K562 (cell line): ENCODE results near the gene ARFRP1. TPM values are rescaled to one million over a fixed set of nuclear protein-coding genes. Genes with fewer than 3 reads are reported as not detected.

Experiments used
- ATAC-seq: fragments of 200-7000 bp; cut with Tn5 transposase; 3 replicates; pipeline ENCODE4 v1.9.1; 2020; ENCODE audit warnings: moderate library complexity
- BruUV-seq: library from RNA; stranded (reverse); fragments of 400-500 nt; replicated peaks from 2 replicates; lab custom pipeline; 2021; lab: Mats Ljungman, UMichigan
- CTCF ChIA-PET: fragments of 300-600 bp; formaldehyde crosslinking; extraction: SDS; loops from one replicate; lab custom pipeline; 2021; ENCODE audit warnings: low intra/inter-chr PET ratio; lab: Yijun Ruan, JAX
- POLR2A ChIA-PET: fragments of 300-600, 350-650 bp; sonication (Branson Sonifier 250); formaldehyde crosslinking; extraction: SDS; loops from one replicate; lab custom pipeline; 2021; ENCODE audit warnings: antibody characterized with exemption, inconsistent platforms; lab: Yijun Ruan, JAX
- DNase-seq, 4 experiments: peaks; one replicate each; pipeline versions ENCODE4 v3.0.0 to v3.0.0-alpha.2; 2011 to 2018; ENCODE audit warnings: low spot score in 3 of 4, mixed read lengths in 3 of 4; ENCODE audit errors: extremely low read depth in 1 of 4
- FAIRE-seq: peaks from 2 replicates; lab custom pipeline; 2011; peaks lifted over from hg19 to GRCh38; lab: Jason Lieb, UNC
- H2AFZ ChIP-seq: 2 replicates; pipeline ENCODE4 v1.6.0; 2011; ENCODE audit warnings: low read depth, low read length, control low read depth, inconsistent platforms
- H3K27ac ChIP-seq: fragments of 200-600 bp; 3 replicates; pipeline ENCODE4 v1.8.0; 2011; ENCODE audit warnings: low read depth, mild to moderate bottlenecking, control low read depth, inconsistent platforms, low read length, moderate library complexity, mixed read lengths; ENCODE audit errors: extremely low read depth
- H3K27me3 ChIP-seq, 2 experiments: fragments of 300-600 bp in 1 of 2; 2 replicates in 1 of 2; 3 replicates in 1 of 2; pipeline versions ENCODE4 v1.6.0 to v1.8.0; 2011; ENCODE audit warnings: inconsistent platforms in 2 of 2, low read length in 2 of 2, mild to moderate bottlenecking in 1 of 2, mixed read lengths in 1 of 2, moderate library complexity in 1 of 2; ENCODE audit not compliant: control insufficient read depth in 2 of 2, insufficient read depth in 2 of 2
- H3K36me3 ChIP-seq: fragments of 300-600 bp; 3 replicates; pipeline ENCODE4 v1.8.0; 2011; ENCODE audit warnings: mild to moderate bottlenecking, low read length, inconsistent platforms; ENCODE audit not compliant: control insufficient read depth, insufficient read depth
- H3K4me1 ChIP-seq, 2 experiments: fragments of 200-600 bp in 1 of 2; replicated peaks in 1 of 2; 2 replicates in 1 of 2; 3 replicates in 1 of 2; pipeline versions ENCODE4 v1.5.1 to v1.8.0; 2011; ENCODE audit warnings: inconsistent platforms in 2 of 2, low read length in 2 of 2, mild to moderate bottlenecking in 1 of 2, mixed read lengths in 1 of 2, moderate library complexity in 1 of 2; ENCODE audit not compliant: control insufficient read depth in 2 of 2, insufficient read depth in 2 of 2
- H3K4me2 ChIP-seq: 2 replicates; pipeline ENCODE4 v1.6.1; 2011; ENCODE audit warnings: low read length, control low read depth, inconsistent platforms, mixed read lengths; ENCODE audit not compliant: insufficient read depth
- H3K4me3 ChIP-seq: fragments of 200-600 bp; sonication (generic), shearing (Covaris generic); 2 replicates; pipeline ENCODE4 v1.5.1; 2016; ENCODE audit warnings: control low read depth, inconsistent platforms
- H3K79me2 ChIP-seq: fragments of 200-600 bp; 3 replicates; pipeline ENCODE4 v1.8.0; 2011; ENCODE audit warnings: low read length, inconsistent platforms; ENCODE audit not compliant: control insufficient read depth, insufficient read depth
- H3K9ac ChIP-seq, 2 experiments: 2 replicates each; pipeline versions ENCODE4 v1.6.0 to v1.6.1; 2011; ENCODE audit warnings: low read depth in 2 of 2, low read length in 2 of 2, control low read depth in 1 of 2, inconsistent platforms in 1 of 2, mild to moderate bottlenecking in 1 of 2, mixed read lengths in 1 of 2; ENCODE audit not compliant: insufficient read depth in 1 of 2
- H3K9me1 ChIP-seq: one replicate; pipeline ENCODE4 v1.6.0; 2011; ENCODE audit warnings: inconsistent platforms, mild to moderate bottlenecking, low read length, moderate library complexity; ENCODE audit not compliant: control insufficient read depth, insufficient read depth
- H3K9me3 ChIP-seq: replicated peaks from 2 replicates; pipeline ENCODE4 v1.5.1; 2011; ENCODE audit warnings: low read depth, low read length, inconsistent platforms; ENCODE audit not compliant: control insufficient read depth, insufficient read depth
- H4K20me1 ChIP-seq: replicated peaks from 2 replicates; pipeline ENCODE4 v1.6.1; 2011; ENCODE audit warnings: low read length, inconsistent platforms, mixed read lengths; ENCODE audit not compliant: control insufficient read depth, insufficient read depth
- E2F6 ChIP-seq, 2 experiments: IDR thresholded peaks; 2 replicates each; pipeline ENCODE4 v1.6.1; 2011; ENCODE audit warnings: borderline replicate concordance in 1 of 2, control low read depth in 1 of 2, low read depth in 1 of 2, low read length in 1 of 2, mild to moderate bottlenecking in 1 of 2, mixed read lengths in 1 of 2, moderate library complexity in 1 of 2; ENCODE audit not compliant: insufficient read depth in 1 of 2, insufficient read length in 1 of 2, poor library complexity in 1 of 2, severe bottlenecking in 1 of 2; ENCODE audit errors: extremely low read depth in 1 of 2
- GATAD2B ChIP-seq: fragments of 450-650 bp; IDR thresholded peaks from 2 replicates; pipeline ENCODE4 v1.6.1; 2017; ENCODE audit warnings: mild to moderate bottlenecking, borderline replicate concordance
- KAT2B ChIP-seq: IDR thresholded peaks from one replicate; pipeline ENCODE4 v1.6.1; 2012; ENCODE audit warnings: low read depth, mild to moderate bottlenecking, control low read depth, inconsistent platforms, low read length, moderate library complexity
- MBD1 ChIP-seq: fragments of 250-450 bp; sonication (Bioruptor Pico); IDR thresholded peaks from 2 replicates; pipeline ENCODE4 v1.8.0; 2022; ENCODE audit warnings: inconsistent platforms
- PCBP1 ChIP-seq: fragments of 200-400 bp; formaldehyde crosslinking; IDR thresholded peaks from 2 replicates; pipeline ENCODE4 v1.6.1; 2018; ENCODE audit warnings: mild to moderate bottlenecking, low read depth, low read length; ENCODE audit not compliant: poor library complexity, severe bottlenecking
- PHF8 ChIP-seq: fragments of 200-600 bp; sonication (generic); IDR thresholded peaks from 2 replicates; pipeline ENCODE4 v1.6.1; 2012; ENCODE audit warnings: mixed run types, mild to moderate bottlenecking, inconsistent platforms, low read length, moderate library complexity, borderline replicate concordance
- TAF1 ChIP-seq: IDR thresholded peaks from 2 replicates; pipeline ENCODE4 v1.6.1; 2011; ENCODE audit warnings: mild to moderate bottlenecking, low read length, moderate library complexity; ENCODE audit not compliant: insufficient read depth, control insufficient read depth, severe bottlenecking; ENCODE audit errors: extremely low read depth
- TBP ChIP-seq: optimal IDR thresholded peaks from 2 replicates; pipeline ENCODE3; 2011; ENCODE audit warnings: low read depth, low read length, improper control_type of control experiment
- YY1 ChIP-seq, 3 experiments: IDR thresholded peaks; 2 replicates each; pipeline ENCODE4 v1.6.1; 2011; ENCODE audit warnings: low read length in 2 of 3, mild to moderate bottlenecking in 2 of 3, moderate library complexity in 2 of 3, borderline replicate concordance in 1 of 3, control low read depth in 1 of 3, low read depth in 1 of 3; ENCODE audit not compliant: insufficient read depth in 3 of 3, insufficient replicate concordance in 2 of 3, control insufficient read depth in 1 of 3, insufficient read length in 1 of 3; ENCODE audit errors: extremely low read depth in 1 of 3
- ZNF224 ChIP-seq: sonication (generic); formaldehyde crosslinking; IDR thresholded peaks from 2 replicates; pipeline ENCODE4 v1.8.0; 2022; ENCODE audit warnings: mild to moderate bottlenecking, missing genetic modification reagents
- WGBS: fragments of 100-300 bp; shearing (Covaris generic); methylation state at CpG from one replicate; pipeline ENCODE4 v1.1.6; 2016; ENCODE audit warnings: low coverage, mixed read lengths; ENCODE audit not compliant: insufficient coverage; ENCODE audit errors: missing lambda C conversion rate; 5-methylcytosine and 5-hydroxymethylcytosine counted together
- in situ Hi-C: fragments of 300-500 bp; cut with MboI; formaldehyde crosslinking; loops from 4 replicates; pipeline ENCODE4 v1.15.0; 2018; ENCODE audit warnings: inconsistent platforms, mixed read lengths
- intact Hi-C: fragments of 100-400 bp; cut with micrococcal nuclease; formaldehyde crosslinking; loops from 2 replicates; pipeline ENCODE4 v1.14.2; 2022
- polyA plus RNA-seq, 8 experiments: library from polyadenylated mRNA; depleted of rRNA in 4 of 8; stranded (reverse) in 5 of 8; unstranded in 3 of 8; fragments of >200 nt; fragmentation: Nextera tagmentation in 2 of 8; fragmentation: Illumina TruSeq in 1 of 8; extraction: Ambion mirVana in 2 of 8; extraction: Trizol in 1 of 8; gene quantifications; 2 replicates each; pipeline versions ENCODE4 v1.2.1 to v1.2.3, GENCODE V29; 2011 to 2014; ENCODE audit warnings: inconsistent platforms in 1 of 8, missing spikeins in 1 of 8
- total RNA-seq, 7 experiments: library from RNA; depleted of rRNA in 6 of 7; stranded (reverse); fragments of >200 nt in 6 of 7; fragmentation: Illumina TruSeq in 2 of 7; extraction: Trizol in 2 of 7; gene quantifications; 2 replicates each; pipeline versions ENCODE4 v1.2.1 to v1.2.3, GENCODE V29; 2011 to 2021; ENCODE audit warnings: low replicate concordance in 1 of 7
- TF ChIP-seq, protein P1 (sequence below), 2 experiments: fragments of 200-800 bp in 1 of 2; sonication (Bioruptor generic) in 1 of 2; sonication (generic) in 1 of 2; formaldehyde crosslinking in 1 of 2; IDR thresholded peaks in 1 of 2; conservative IDR thresholded peaks in 1 of 2; 2 replicates each; pipeline versions ENCODE4 v1.5.0 to v1.6.1; 2016 to 2020; ENCODE audit warnings: missing compliant biosample characterization in 1 of 2, missing genetic modification characterization in 1 of 2, missing genetic modification reagents in 1 of 2

The ARFRP1 gene
- total and polyA plus RNA-seq, 9 of the 15 experiments (the other 6 are each of a cell fraction or from before 2014, with no cell fraction given) = 2.2 to 78.9 (median 37.3) TPM

DNA sequence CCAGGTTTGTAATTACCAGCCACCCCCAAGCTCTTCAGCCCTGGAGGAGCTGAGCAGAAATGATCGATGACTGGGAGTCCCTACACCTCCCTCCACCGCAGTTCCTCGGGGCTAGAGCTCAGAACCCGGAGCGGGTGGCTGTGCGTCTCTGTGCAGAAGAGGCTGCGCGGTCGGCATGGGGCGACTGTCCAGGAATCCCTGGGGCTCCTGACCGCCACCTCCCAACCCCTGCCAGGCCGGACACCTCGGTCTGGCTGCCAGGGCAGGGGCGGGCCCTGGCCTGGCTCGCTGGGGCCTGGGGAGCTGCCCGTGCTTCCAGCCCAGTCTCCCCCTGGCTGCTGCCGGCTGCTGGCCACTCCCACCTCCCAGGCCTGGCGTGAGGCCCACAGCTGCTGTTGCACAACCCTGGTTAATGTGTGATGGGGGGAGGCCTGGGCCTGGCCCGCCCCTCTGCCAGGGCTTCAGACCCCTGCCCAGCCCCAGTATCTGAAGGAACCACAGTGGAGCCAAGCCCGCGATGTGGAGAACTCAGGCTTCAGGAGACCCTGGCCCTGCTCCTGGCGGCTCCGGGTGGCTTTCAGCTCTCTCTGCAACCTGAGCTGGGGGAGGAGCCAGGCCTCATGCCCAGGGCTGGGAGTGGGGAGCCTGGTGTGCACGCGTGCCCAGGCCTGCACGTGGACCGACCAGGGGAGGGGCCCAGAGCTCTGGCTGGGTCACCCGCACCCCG is 33.0 kb upstream of the ARFRP1 start (continued):
- TF ChIP-seq TAF1 = peak; percentile 27
- TF ChIP-seq MBD1 (CRISPR knock-in tag) = no peak
- TF ChIP-seq, all 486 proteins: peak for 88

- no peak for FAIRE-seq
- peak overlapping the region; percentile 84 for H3K4me2 ChIP-seq
- H3K27me3 ChIP-seq = no peaks in the 10 kb centered on the region
- H2AFZ ChIP-seq = peak overlapping the region; percentile 70; the same call in 1 of the 2 replicates
- H3K9ac ChIP-seq = peak overlapping the region; percentile 82 to 96
- no peaks in the 10 kb centered on the region for H3K9me1 ChIP-seq
- ChIA-PET CTCF (no interaction called here), POLR2A (interaction anchor here (0.6 to 1.9 kb wide), 7 partner anchors 10 to 241 kb away, joined by 3 to 5 read pairs (median 3); partner anchors contain the start of gene PRPF6)
- H3K27ac ChIP-seq = peak overlapping the region; percentile 82
- H3K4me1 ChIP-seq = peaks cover 11 to 79% of the 10 kb centered on the region in 2 experiments
- in situ Hi-C loops (no loop called here), intact Hi-C loops (no loop called here)
- H3K9me3 ChIP-seq = no peaks in the 10 kb centered on the region
- no TSS peak for BruUV-seq
- peak overlapping the region; percentile 66 for H3K4me3 ChIP-seq
- peak; percentile 76 to 83 (median 82) for DNase-seq
- no peaks in the 10 kb centered on the region; the same call in 1 of the 2 replicates for H4K20me1 ChIP-seq
- peak; percentile 40 for ATAC-seq
- H3K36me3 ChIP-seq = peaks cover 51% of the 10 kb centered on the region; the same call in 1 of the 3 replicates
- 3% methylated on average over 16 of the region's 80 CpGs for WGBS
- peaks cover 16% of the 10 kb centered on the region for H3K79me2 ChIP-seq
- TF ChIP-seq, protein P1, sequence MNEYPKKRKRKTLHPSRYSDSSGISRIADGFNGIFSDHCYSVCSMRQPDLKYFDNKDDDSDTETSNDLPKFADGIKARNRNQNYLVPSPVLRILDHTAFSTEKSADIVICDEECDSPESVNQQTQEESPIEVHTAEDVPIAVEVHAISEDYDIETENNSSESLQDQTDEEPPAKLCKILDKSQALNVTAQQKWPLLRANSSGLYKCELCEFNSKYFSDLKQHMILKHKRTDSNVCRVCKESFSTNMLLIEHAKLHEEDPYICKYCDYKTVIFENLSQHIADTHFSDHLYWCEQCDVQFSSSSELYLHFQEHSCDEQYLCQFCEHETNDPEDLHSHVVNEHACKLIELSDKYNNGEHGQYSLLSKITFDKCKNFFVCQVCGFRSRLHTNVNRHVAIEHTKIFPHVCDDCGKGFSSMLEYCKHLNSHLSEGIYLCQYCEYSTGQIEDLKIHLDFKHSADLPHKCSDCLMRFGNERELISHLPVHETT (CRISPR knock-in tag; conservative IDR thresholded peaks at IDR 0.05 in 1 of 2, IDR thresholded peaks at IDR 0.05 in 1 of 2) = peak in 1 of 2 experiments; percentile 97; a peak in 2 of 4 replicates
- TF ChIP-seq YY1 (IDR thresholded peaks at IDR 0.05; ENCODE audit: borderline replicate concordance in 1 of 3, control insufficient read depth in 1 of 3, extremely low read depth in 1 of 3, insufficient read depth in 3 of 3, insufficient read length in 1 of 3, insufficient replicate concordance in 2 of 3, low read depth in 1 of 3, low read length in 2 of 3) (peak in 2 of 3 experiments; percentile 74 to 83), PCBP1 (peak; percentile 9), GATAD2B (peak; percentile 86; the same call in 1 of the 2 replicates), KAT2B (no peak), E2F6 (IDR thresholded peaks at IDR 0.05; ENCODE audit: borderline replicate concordance in 1 of 2, extremely low read depth in 1 of 2, insufficient read depth in 1 of 2, insufficient read length in 1 of 2, low read depth in 1 of 2, low read length in 1 of 2, poor library complexity in 1 of 2, severe bottlenecking in 1 of 2) (peak in 1 of 2 experiments; percentile 39), PHF8 (peak; percentile 35; the same call in 1 of the 2 replicates), ZNF224 (no peak), TBP (no peak)
These were observed 32.4 kb upstream of the ARFRP1 start for GRCh38 chr20:63740070-63740626.
